IPS-15b (cell line): ENCODE measurements around the gene CHP2.
"Not testable (repeated sequence)": the region's sequence is repeated elsewhere in the genome, so short reads cannot be mapped to it uniquely, and the experiment has no call there.

Experiments
- H3K27me3 ChIP-seq: one replicate; pipeline ENCODE4 v1.6.1; 2013; ENCODE audit warnings: low read length; ENCODE audit not compliant: control insufficient read depth, insufficient read depth
- H3K36me3 ChIP-seq: one replicate; pipeline ENCODE4 v1.6.1; 2013; ENCODE audit warnings: low read length; ENCODE audit not compliant: control insufficient read depth, insufficient read depth
- H3K4me1 ChIP-seq: one replicate; pipeline ENCODE4 v1.6.1; 2013; ENCODE audit warnings: mild to moderate bottlenecking, low read length; ENCODE audit not compliant: control insufficient read depth, insufficient read depth
- H3K4me3 ChIP-seq: one replicate; pipeline ENCODE4 v1.5.1; 2013; ENCODE audit warnings: low read depth, low read length
- H3K9ac ChIP-seq: one replicate; pipeline ENCODE4 v1.6.1; 2013; ENCODE audit warnings: low read depth, mild to moderate bottlenecking, low read length
- H3K9me3 ChIP-seq: one replicate; pipeline ENCODE4 v1.6.1; 2013; ENCODE audit warnings: mild to moderate bottlenecking, low read length; ENCODE audit not compliant: control insufficient read depth, insufficient read depth

Gene CHP2

DNA sequence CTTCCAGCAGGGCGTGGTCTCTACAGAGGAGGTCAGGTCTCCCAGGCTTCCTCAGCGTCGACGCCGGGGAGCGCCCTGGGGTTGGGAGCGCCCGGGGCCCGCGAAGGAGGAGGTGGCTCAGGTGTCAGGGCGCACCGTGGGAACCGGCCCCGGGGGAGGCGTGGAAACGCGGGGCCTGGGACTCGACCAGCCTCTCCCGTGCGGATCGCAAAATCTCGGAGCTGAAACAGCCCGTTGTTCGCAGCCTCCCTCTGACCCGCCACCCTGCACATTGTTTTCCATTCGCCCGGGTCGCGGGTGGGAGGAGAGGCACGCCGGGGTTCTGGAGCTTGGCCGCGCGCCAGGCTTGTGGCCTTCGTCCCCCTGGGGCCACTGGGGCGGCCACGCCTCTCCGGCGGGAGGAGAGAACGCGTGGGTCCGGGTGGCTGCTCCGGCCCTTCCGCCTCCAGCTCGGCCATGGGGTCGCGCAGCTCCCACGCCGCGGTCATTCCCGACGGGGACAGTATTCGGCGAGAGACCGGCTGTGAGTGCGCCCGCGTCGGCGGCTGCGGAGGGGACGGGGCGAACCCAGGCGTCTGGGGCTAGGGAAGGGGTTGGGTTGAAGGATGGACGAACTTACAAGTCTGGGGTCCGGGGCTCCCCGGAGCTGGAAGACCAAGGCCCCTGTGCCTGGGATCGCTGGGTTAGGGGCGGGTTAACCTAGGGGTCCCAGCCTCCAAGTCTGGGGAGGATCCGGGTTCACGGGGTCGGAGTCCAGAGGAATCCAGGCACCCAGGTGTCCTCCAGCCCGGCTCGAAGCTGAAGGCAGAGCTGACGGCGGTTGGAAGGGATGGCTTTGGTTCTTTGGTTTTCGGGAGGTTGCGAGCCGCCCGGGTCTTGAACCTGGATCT is at the start of gene CHP2:
Gene CHP2 (plus strand): TSS at position 433 of the 890 bp plus-strand sequence. CDS start 24 bp downstream, at position 457.
- peaks cover 19% of the 10 kb centered on the region for H3K27me3 ChIP-seq
- no peak within 1 kb of the TSS for H3K9ac ChIP-seq
- H3K4me3 ChIP-seq, result peak within 1 kb of the TSS; percentile 73

DNA sequence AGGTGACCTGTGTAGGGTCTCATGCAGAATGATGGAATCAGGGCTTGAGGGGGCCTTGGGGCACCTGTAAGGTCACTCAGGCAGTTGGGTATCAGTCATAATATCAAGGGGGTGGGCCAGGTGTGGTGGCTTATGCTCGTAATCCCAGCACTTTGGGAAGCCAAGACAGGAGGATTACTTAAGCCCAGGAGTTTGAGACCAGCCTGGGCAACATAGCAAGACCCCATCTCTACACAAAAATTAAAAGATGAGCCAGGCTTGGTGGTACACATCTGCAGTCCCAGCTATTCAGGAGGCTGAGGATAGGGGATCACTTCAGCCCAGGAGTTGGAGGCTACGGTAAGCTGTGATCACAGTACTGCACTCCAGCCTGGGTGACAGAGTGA is 49.3 kb upstream of the CHP2 start:
- peaks cover 2% of the 10 kb centered on the region for H3K36me3 ChIP-seq
- no peaks in the 10 kb centered on the region for H3K4me1 ChIP-seq
- H3K27me3 ChIP-seq, result no peaks in the 10 kb centered on the region
- H3K9ac ChIP-seq, result no peak overlapping the region
- H3K4me3 ChIP-seq, result no peak overlapping the region
- peaks cover 3% of the 10 kb centered on the region for H3K9me3 ChIP-seq

More for the DNA sequence above, at the start of gene CHP2:
- H3K4me1 ChIP-seq, result peaks cover 6% of the 10 kb centered on the region
- no peaks in the 10 kb centered on the region for H3K9me3 ChIP-seq
- H3K36me3 ChIP-seq, result no peaks in the 10 kb centered on the region

DNA sequence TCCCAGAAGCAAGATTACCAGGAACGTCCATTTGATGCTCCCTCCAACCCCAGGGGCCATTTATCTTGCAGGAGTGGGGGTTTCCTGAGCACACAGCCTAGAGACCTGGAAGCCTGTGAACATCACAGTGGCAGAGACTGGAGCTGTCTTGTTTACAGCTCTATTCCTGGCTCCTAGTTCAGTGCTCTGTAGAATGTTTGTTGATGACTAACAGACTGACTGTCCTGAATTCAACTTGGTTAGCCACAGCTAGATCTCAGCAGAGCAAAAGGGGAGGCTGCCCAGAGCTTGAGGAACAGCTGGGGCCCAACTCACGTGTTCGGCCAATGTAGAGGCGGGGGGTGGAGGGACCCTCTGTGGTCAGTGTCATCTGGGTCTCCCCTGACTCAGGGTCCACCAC is 48.4 kb upstream of the CHP2 start:
- Histone ChIP-seq H3K36me3 (peaks cover 2% of the 10 kb centered on the region), H3K4me3 (no peak overlapping the region), H3K27me3 (peaks cover 9% of the 10 kb centered on the region), H3K4me1 (no peaks in the 10 kb centered on the region), H3K9me3 (peaks cover 3% of the 10 kb centered on the region), H3K9ac (no peak overlapping the region)

DNA sequence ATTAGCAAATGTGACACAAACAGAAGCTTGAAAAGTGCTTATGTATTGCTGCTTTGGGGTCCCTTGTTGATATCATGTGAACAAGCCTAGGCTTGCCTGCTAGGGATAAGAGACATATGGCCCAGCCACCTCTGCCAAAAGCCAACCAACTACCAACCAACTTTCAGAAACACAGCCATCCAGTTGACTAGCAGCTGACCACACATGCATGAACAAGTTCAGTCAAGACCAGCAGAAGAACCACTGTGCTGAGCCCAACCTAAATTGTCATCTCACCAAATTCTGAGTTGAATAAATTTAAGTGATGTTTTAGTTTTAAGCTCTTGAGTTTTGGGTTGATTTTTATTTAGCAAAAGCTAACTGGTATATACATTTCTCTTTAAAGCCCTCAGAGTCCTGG is 45.3 kb upstream of the CHP2 start:
- Histone ChIP-seq H3K27me3 (peaks cover 32% of the 10 kb centered on the region), H3K9me3 (peaks cover 3% of the 10 kb centered on the region), H3K4me3 (no peak overlapping the region), H3K36me3 (peaks cover 2% of the 10 kb centered on the region), H3K9ac (no peak overlapping the region), H3K4me1 (no peaks in the 10 kb centered on the region)

GRCh38 chr16:23710008-23710407 is 44.8 kb upstream of the CHP2 start:
- Histone ChIP-seq H3K4me3 (no peak overlapping the region), H3K4me1 (no peaks in the 10 kb centered on the region), H3K36me3 (peaks cover 2% of the 10 kb centered on the region), H3K9me3 (peaks cover 3% of the 10 kb centered on the region), H3K27me3 (peaks cover 34% of the 10 kb centered on the region), H3K9ac (no peak overlapping the region)

GRCh38 chr16:23710504-23710903 is 44.3 kb upstream of the CHP2 start:
- Histone ChIP-seq H3K4me1 (no peaks in the 10 kb centered on the region), H3K27me3 (peaks cover 34% of the 10 kb centered on the region), H3K9me3 (peaks cover 3% of the 10 kb centered on the region), H3K9ac (no peak overlapping the region), H3K4me3 (no peak overlapping the region), H3K36me3 (peaks cover 2% of the 10 kb centered on the region)

GRCh38 chr16:23711785-23712184 is 43.0 kb upstream of the CHP2 start:
- H3K9me3 ChIP-seq, result peaks cover 3% of the 10 kb centered on the region
- H3K36me3 ChIP-seq, result peaks cover 2% of the 10 kb centered on the region
- no peaks in the 10 kb centered on the region for H3K4me1 ChIP-seq
- peaks cover 34% of the 10 kb centered on the region for H3K27me3 ChIP-seq
- H3K4me3 ChIP-seq, result no peak overlapping the region
- no peak overlapping the region for H3K9ac ChIP-seq

GRCh38 chr16:23712976-23713375 is 41.9 kb upstream of the CHP2 start, which contains the start of gene ERN2:
ERN2 (minus strand) TSS chr16:23713222; CDS start chr16:23713187, 35 bp downstream.
- Histone ChIP-seq H3K4me3 (peak within 1 kb of the TSS; percentile 67), H3K4me1 (no peaks in the 10 kb centered on the region), H3K27me3 (peaks cover 34% of the 10 kb centered on the region), H3K9me3 (peaks cover 3% of the 10 kb centered on the region), H3K9ac (peak within 1 kb of the TSS; percentile 47), H3K36me3 (no peaks in the 10 kb centered on the region)

GRCh38 chr16:23716484-23716883 is 38.3 kb upstream of the CHP2 start:
- Histone ChIP-seq H3K9me3 (no peaks in the 10 kb centered on the region), H3K4me1 (no peaks in the 10 kb centered on the region), H3K27me3 (peaks cover 25% of the 10 kb centered on the region)

DNA sequence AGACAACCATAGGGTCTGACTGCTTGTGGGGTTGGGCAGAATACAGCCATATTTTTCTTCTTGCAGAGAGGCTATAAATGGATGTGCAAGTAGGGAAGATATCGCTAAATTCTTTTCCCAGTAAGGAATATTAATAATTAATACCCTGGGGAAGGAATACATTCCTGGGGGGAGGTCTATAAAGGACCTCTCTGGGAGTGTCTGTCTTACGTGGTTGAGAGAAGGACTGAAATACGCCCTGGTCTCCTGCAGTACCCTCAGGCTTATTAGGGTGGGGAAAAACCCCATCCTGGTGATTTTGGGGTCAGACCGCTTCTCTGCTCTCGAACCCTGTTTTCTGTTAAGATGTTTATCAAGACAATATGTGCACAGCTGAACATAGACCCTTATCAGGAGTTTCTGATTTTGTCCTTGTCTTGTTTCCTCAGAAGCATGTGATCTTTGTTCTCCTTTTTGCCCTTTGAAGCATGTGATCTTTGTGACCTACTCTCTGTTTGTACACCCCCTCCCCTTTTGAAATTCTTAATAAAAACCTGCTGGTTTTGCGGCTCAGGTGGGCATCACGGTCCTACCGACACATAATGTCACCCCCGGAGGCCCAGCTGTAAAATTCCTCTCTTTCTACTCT is 32.1 kb upstream of the CHP2 start:
- not testable (repeated sequence) for H3K9ac ChIP-seq, H3K9me3 ChIP-seq, H3K4me3 ChIP-seq, H3K4me1 ChIP-seq, H3K27me3 ChIP-seq, H3K36me3 ChIP-seq

More at GRCh38 chr16:23716484-23716883, 38.3 kb upstream of the CHP2 start:
- Histone ChIP-seq H3K9ac (no peak overlapping the region), H3K4me3 (no peak overlapping the region), H3K36me3 (no peaks in the 10 kb centered on the region)

DNA sequence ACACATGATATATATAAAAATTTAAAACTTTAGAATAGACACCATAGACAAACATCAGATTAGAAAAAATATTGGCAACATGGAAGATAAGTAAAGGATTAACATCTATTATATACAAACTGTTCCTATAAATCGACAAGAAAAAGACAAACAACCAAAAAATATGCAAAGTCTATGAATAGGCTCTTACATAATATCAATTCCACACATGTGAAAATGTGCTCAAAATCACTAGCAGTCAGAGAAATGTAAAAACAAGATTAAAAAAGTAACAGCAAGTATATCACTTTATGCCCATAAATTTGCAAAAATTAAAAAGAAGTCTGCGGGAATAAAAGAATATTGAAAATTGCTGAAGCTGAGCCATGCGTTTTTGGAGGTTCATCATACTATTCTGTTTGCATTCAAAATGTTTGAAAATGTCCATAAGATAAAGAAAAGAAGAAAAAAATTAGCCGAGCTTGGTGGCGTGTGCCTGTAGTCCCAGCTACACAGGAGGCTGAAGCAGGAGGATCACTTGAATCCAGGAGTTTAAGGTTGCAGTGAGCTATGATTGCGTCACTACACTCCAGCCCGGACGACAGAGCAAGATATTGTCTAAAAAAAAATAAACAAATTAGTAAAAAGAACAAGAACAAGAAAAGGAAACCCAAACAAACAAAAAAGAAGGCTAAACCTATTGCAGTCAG is 30.6 kb upstream of the CHP2 start:
- no peaks in the 10 kb centered on the region for H3K36me3 ChIP-seq
- H3K9ac ChIP-seq, result no peak overlapping the region
- H3K9me3 ChIP-seq, result no peaks in the 10 kb centered on the region
- no peaks in the 10 kb centered on the region for H3K27me3 ChIP-seq
- H3K4me3 ChIP-seq, result no peak overlapping the region
- no peaks in the 10 kb centered on the region for H3K4me1 ChIP-seq
